HG03378 (cell line): ENCODE measurements around the gene DAAM2.

Experiments used
- ATAC-seq: cut with Tn5 transposase; IDR thresholded peaks from one replicate; pipeline ENCODE4 v1.9.1; 2021; ENCODE audit warnings: mild to moderate bottlenecking, moderate library complexity; ENCODE audit not compliant: unreplicated experiment

The DAAM2 gene

DNA sequence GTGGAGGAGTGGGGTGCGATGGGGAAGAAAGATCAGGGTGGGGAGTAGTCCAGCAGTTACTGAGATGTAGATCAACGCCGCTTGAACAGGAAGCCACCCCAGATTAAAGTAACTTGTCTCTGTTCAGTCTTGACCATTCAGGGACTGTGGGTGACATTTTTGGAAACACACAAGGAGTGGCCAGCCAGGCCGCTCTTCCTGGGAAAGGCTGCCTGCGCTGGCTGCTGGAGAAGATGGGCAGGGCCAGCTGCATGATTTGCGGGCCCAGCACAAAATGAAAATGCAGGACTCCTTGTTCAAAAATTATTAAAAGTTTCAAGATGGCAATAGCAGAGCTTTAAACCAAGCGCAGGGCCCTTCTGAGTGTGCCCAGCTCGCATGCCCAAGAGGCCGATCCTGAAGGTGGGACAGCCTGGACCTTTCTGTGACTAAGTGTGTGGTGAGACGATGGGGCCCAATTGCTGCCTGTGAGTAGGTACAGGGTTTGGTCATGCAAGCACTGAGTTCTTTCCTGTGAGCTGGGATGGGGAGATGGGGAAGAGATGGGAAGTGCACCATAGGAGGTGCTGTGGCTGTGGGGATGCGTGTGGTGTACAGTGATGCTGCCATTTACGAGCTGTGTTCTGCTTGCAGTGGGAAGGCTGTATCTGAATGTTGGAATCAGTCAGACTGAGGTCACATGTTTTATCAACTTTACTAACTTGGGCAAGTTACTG lies 51.3 kb downstream of the DAAM2 start:
- no peak for ATAC-seq

DNA sequence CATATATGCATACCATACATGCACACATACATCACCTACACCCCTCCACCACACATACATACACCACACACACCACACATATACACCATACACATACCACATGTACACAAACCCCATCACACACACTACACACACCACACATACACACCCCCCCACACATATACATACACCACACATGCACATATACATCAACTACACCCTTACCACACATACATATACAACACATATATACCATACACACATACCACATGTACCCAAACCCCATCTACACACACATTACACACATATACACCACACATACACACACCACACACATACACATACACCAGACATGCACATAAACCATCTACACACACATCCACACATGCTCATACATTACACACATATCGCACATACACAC lies 52.7 kb downstream of the DAAM2 start:
- no peak for ATAC-seq

DNA sequence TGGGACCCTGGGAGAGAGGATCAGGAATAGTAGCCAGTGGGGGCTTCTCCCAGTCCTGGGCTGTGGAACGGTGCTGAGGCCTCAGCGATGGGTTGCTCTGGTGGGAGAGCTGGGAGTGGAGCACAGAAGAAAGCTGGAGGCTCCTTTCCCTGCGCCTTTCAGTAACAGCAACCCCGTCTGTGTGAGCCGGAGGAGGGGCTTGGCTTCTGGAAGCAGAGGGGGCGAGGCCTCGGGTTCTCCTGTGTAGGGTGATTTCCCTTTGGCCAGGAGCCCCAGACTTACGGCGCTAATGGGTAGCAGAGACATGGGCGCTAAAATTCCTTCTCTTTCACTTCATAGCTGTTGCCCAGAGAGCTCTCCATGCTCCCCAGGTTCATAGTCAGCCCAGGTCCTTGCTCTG lies 55.0 kb downstream of the DAAM2 start:
- ATAC-seq: no peak

DNA sequence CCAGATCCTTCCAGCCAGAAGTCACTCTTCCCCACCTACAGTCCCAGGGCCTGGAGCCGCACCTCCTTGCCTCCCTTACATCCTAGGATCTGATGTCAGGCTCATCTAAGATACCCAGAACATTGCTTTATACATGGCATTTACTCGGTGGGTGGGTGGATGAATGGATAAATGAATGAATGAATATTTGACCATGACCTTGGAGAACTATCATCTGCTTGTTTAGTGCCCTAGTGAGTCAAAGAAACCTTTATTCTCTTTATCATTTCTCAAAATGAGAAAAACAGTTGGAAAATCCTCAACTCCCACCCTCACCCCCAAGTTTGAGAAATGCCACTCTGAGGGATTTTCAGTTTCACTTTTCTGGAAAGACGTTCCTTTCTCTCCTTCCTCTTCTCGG lies 56.0 kb downstream of the DAAM2 start:
- ATAC-seq: no peak

DNA sequence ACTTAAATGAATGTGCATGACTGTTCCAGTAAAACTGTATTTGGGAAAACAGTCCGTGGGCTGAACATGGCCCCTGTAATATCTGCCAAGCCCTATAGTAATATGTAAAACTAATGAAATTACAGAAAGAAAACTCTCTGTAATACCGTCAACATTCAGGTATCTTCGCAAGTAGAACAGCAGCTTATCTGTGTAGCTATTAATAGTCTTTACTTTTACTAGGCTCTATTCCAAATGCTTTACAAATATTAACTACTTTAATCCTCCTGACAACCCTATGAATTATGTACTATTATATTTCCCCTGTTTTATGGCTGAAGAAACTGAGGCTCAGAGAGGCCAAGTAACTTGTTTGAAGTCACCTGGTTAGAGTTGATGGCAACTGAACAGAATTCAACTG lies 57.1 kb downstream of the DAAM2 start:
- no peak for ATAC-seq

DNA sequence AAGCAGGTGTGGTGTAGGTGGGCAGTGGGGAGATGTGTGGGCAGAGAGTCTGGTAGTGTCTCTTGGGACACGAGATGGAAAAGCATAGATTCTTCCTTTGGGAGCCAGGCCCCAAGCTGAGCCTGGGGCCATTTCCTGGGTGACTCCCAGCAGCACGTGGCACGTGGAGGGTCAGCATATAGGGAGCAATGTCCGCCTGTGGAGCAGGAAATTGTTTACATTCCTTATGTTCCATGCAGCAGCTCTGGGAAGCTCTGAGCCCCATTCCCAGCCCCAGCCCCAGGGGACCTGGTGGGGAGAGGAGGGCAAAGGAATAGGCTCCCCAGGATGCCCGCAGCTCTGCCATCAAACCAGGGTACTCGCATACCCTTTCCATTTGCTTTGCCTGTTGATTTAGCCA lies 57.6 kb downstream of the DAAM2 start:
- no peak for ATAC-seq

DNA sequence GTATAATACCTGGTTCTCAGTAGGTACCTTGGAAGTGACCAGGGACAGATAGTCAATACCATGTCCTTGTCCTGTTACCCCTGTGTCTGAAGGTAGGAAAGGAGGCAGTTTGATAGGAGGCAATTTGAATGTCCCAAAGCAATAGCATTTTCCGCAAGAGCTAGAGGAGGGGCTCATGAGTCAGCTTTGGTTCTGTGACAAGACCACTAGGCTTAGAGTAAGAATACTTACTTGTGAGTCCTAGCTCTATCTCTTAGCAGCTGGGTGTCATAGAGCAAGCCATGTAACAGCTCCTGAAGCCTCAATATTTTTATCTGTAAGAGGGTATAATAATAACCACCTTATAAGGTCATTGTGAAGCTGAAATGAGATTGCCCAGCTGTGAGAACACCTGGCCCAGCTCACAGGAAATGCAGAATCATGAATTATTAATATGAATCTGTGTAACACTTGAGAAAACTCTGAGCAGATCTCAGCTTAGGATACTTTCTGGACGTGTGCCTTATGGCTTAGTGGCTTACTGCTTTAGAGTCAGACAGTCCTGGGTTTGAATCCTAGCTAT lies 58.6 kb downstream of the DAAM2 start:
- ATAC-seq: no peak

DNA sequence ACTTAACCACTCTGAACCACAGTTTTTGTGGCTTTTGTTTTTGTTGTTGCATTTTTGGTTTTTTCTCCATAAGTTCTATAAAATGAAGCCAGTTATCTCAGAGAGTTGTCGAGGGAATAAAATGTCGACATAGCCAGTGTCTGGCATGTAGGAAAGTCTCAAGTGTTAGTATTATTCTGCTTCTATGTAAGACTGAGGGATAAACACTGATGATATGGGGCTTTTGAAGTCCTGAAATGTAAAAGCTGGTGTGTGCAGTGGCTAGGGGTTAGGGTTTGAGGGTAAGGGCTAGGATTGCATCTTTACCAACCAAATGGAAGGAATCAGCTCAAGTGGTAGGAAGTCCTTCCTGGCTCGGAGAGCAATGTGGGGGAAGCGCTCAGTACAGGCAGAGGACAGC lies 59.2 kb downstream of the DAAM2 start:
- no peak for ATAC-seq

DNA sequence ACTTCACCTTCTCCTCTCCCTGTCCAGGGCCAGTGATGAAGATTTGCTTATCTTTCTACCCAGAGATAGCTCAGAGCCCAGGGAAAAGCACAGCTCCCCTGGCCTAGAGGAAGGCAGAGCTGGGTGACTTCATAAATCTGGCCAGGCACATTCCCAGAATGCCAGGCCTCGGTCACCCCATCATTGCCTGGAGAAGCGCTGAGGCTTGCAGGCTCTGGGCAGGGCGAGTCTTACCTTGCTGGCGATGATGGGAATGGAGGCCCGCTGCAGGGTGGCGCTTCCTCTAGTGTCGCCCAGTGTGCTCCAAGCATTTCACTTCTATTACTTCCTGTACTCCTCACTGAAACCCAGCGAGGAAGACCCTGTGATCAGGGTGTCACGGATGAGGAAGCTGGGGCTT lies 60.1 kb downstream of the DAAM2 start:
- ATAC-seq: no peak

DNA sequence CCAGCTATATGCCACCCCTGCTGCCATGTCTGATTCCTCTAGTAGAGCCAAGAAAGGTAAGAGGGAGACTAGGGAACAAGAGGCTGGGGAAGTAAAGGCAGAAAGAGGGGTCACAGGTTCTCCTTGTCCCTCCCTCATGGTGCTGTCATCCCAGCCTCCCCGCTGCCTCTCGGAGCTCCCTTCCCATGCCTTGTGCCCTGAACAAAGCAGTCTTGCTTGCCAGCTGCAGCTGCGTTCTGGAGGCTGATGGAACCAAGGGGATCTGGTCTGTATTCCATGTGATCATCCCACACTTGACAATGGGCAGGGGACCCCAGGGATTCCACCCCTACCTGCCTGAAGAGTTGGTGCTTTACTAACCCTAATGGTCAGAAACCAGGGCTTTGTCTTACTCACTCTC lies 61.4 kb downstream of the DAAM2 start:
- ATAC-seq: no peak

DNA sequence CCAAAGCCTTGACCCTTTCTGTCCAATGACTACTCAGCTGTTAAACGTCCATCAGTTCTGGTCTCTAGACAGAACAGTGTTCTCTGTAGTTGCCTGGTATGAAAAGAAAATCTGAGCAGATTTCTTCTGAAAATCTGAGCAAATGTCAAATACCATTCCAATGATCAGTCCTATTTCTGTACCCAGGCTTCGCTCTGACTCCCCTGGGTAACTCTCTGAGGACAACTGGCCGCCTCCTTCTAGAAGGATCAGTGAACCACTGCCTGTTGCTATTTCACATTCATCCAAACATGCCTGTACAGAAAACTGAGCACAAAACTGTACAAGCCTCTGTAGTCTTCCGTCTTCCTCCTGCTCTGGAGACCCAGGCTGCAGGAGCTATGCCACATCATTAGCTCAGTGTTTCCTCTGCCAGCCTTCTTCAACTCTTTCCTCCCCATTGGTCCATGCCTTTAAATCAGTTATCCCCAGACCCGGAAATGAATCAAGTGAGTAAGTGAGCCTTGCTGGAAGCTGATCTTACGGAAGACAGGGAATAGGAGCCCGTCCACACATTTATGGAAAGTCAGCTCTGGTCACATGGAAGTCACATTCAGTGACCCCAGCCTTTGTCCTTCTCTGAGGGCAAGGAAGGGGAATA lies 63.3 kb downstream of the DAAM2 start:
- no peak for ATAC-seq

DNA sequence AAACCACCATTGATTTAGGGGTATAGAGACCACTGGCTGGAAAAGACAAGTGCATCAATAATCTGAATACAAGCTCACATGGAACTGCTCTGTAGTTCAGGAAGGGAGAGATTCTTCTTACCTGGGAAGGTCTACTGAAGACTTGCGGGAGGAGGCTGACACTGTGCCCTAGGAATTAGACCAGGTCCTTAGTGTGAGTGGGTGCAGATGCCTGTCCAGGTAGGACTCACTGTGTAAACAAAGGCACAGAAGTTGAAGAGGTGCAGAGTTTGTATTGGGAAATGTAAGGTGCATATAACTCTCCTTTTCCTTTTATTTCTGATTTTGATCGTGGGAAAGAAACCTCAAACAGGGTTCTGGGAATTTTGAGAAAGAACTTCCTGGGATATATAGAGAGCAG lies 66.8 kb downstream of the DAAM2 start:
- no peak for ATAC-seq

DNA sequence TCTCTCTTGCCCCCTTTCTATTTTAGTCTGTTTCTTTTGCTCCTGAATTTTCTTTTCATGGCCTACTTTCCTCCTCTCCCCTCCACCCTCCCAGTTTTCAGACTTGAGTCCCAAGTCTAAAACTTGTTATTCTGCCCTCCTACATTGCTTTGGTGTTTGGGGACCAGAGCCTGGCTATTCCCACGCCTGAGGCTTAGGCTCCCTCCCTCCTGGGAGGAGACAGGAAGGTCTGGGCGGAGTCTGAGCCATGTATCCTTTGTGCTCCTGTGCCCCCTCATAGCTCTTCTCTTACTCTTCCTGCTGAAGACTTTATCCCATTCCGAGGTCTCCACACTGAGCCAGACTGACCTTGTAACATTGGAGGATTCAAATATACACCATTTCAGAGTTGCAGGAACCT lies 69.5 kb downstream of the DAAM2 start:
- ATAC-seq: no peak

DNA sequence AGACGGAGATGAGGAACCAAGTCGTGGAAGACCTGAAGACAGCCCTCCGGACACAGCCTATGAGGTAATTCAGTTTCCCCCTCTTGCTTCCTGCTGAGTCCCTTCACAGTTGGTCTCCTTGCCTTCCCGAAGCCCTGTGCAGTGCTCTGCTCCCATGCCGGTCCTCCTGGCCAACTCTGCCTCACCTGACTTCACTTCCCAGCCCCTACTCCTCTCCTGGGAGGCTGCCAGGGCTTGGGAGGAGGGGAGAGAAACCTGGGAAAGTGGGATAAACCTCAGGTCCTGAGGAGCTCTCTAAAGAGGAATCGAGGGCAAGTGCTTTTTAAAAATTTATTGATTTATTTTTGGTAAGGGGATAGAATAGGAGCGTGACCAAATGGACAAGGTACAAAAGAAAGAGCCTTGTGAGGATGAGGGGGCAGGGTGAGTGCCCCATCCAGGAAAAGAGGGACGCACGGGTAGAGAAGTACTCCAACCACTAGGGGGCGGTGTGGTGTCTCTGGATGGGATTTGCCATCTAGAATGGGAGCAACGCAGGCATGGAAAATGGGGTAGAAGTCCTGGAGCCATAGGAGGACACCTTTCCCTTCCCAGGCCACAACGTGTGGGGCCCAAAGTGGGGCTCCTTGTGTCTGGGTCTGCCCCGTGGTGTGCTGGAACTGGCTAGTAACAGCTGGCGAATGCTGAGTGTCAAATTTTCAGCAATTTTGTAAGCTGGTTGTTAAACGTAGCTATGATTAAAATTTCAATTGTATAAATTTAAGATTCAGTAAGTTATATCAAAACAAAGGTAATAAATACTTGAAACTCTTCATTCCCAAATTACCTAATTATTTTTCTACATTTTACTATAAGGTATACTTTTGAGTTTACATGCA lies 73.1 kb downstream of the DAAM2 start:
- no peak for ATAC-seq

DNA sequence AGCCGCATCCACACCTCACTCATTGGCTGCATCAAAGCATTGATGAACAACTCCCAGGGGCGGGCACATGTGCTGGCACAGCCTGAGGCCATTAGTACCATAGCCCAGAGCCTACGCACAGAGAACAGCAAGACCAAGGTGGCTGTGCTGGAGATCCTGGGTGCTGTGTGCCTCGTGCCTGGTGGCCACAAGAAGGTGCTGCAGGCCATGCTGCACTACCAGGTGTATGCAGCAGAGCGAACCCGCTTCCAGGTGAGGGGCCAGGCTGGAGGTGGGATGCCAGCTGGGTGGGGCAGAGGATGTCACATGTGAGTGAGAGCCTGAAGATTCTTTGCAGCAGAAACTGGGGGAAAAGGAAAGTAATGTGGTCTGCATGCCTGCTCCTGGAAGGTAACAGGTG lies 75.4 kb downstream of the DAAM2 start:
- ATAC-seq: no peak

DNA sequence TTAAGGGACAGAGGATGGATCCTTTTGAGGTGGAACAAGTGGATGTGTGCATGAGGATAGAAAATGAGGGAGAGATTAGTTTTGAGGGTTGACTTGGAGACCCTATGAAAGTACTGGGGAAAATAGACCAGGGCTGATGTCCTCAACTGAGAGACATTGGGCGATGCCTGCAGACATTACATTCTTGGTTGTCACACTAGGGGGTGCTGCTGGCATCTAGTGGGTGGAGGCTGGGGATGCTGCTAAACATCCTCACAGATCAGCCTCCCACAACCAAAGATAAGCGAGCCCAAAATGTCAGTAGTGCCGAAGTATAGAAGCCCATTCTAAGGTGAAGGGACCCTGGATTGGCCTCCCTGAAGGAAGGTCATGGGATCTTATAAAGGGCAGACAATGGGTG lies 78.8 kb downstream of the DAAM2 start:
- no peak for ATAC-seq

DNA sequence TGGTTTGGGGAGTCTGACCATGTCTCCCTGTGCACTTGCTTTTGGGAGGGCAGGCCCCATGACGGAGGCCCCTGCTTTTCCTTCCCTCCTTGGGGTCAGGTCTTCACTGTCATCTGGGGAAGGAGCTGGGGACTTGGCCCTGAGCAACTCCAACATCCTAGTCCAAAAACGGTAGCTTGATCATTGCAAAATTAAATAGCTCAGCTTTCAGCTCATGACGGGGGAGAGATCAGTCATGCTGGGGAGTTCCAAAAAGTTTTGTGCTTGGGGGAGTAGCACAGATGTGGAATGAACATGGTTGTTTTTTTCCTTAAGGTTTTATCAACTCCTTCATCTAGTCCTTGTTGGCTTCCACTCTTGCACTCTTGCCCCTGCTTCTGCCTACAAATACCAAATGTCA lies 81.3 kb downstream of the DAAM2 start:
- no peak for ATAC-seq

DNA sequence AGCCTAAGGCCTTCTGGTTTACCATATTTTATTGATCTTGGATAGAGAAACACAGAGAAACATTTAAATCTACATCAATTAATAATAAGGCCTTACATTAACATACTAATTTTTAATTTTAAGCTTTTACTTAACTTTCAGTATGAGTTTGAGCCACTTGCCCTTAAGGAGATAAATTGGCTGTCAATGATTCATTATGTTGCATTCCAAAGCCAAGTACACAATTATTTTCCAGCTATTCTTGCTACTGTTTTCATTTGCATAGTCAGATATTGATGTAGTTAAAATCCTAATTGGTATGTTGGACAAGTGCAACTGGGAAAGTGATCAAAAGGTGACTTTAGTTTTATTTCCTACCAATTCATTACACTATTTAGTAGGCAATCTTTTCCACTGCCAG lies 83.9 kb downstream of the DAAM2 start:
- ATAC-seq: no peak

DNA sequence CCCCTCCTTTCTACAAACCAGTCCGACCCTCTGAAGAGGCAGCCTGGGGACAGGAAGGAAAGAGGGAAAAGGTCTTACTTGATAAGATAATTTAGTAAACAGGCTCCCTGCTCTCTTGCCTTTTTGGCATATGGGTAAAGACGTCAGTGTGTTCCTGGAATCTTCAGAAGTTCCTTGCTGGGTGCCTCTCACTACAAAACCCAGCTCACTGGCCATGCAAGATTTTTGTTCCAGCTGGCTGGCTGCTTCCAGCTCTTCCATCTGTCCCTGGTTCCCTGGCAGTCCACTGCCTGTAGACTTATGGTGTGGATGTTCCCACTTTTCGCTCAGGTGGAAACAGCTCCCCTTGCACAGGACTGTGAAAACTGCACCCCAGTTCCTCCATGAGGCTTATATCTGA lies 84.7 kb downstream of the DAAM2 start:
- ATAC-seq: no peak

DNA sequence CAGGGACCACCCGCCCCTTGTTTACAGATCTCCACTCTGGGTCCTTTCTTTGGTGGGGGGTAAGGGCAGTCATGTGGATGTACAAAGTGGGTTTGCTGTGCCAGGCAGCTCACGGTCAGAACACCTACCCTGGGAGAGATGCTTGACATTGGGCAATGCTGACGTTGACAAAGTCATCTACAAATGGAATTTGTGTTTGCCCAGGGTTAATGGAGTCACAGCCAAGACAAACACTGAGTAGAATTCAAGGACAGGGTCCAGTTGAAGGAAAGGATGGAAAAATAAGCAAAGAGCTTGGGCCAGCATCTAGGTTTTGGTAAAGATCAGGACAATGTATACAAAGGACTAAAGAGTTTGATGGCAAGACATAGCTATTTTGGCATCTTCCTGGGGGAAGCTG lies 87.4 kb downstream of the DAAM2 start:
- no peak for ATAC-seq

DNA sequence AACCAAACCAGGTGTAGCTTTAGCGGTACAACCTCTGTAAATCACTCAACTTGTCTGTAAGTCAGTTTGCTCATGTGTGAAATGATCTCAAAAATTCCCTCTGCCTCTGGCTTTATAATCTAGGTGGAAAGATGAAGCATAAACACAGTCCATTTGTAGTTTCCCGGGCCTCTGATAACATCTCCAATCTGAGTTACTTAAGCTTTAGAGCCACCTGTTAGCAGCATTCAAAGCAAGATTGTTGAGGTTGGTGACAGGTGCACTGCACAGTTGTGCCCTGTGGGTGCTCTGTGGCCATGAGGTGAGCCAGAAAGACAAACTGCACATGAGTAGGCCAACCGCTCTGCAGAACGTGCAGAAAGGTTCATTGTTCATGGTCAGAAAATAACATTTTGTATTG lies 88.4 kb downstream of the DAAM2 start:
- ATAC-seq: no peak
